CD14-positive monocyte (primary cell): ENCODE data around the gene HYPK. TPM values are rescaled to one million over a fixed set of nuclear protein-coding genes. Genes with fewer than 3 reads are reported as not detected.

Experiments
- DNase-seq, 3 donors: peaks; one replicate each; pipeline ENCODE4 v3.0.0-alpha.2; 2011 to 2022
- H2AFZ ChIP-seq: 2 replicates; pipeline ENCODE4 v1.6.0; 2012; ENCODE audit warnings: mild to moderate bottlenecking, low read depth, low read length, inconsistent platforms; ENCODE audit not compliant: insufficient read depth, poor library complexity, severe bottlenecking
- H3K27ac ChIP-seq, 2 donors: 1 replicate in 1 of 2; 2 replicates in 1 of 2; pipeline ENCODE4 v1.5.1; 2012 to 2013; ENCODE audit warnings: low read length in 2 of 2, control low read depth in 1 of 2, inconsistent platforms in 1 of 2, low read depth in 1 of 2, mild to moderate bottlenecking in 1 of 2
- H3K27me3 ChIP-seq, 2 donors: one replicate each; pipeline versions ENCODE4 v1.6.0 to v1.6.1; 2011 to 2013; ENCODE audit warnings: low read length in 2 of 2; ENCODE audit not compliant: control insufficient read depth in 2 of 2, insufficient read depth in 2 of 2
- H3K36me3 ChIP-seq, 2 donors: replicated peaks in 1 of 2; 1 replicate in 1 of 2; 2 replicates in 1 of 2; pipeline versions ENCODE4 v1.5.1 to v1.6.1; 2012 to 2013; ENCODE audit warnings: low read length in 2 of 2, control low read depth in 1 of 2, inconsistent platforms in 1 of 2, mild to moderate bottlenecking in 1 of 2; ENCODE audit not compliant: insufficient read depth in 2 of 2, control insufficient read depth in 1 of 2
- H3K4me1 ChIP-seq, 2 donors: 1 replicate in 1 of 2; 2 replicates in 1 of 2; pipeline versions ENCODE4 v1.5.1 to v1.6.1; 2012 to 2013; ENCODE audit warnings: low read length in 2 of 2, control low read depth in 1 of 2, inconsistent platforms in 1 of 2, mild to moderate bottlenecking in 1 of 2, moderate library complexity in 1 of 2; ENCODE audit not compliant: insufficient read depth in 2 of 2, control insufficient read depth in 1 of 2
- H3K4me2 ChIP-seq: replicated peaks from 2 replicates; pipeline ENCODE3; 2012; ENCODE audit warnings: low read length, moderate library complexity, mild to moderate bottlenecking; ENCODE audit not compliant: poor library complexity, severe bottlenecking; ENCODE audit errors: extremely low read depth
- H3K4me3 ChIP-seq, 3 experiments: fragments of 200-600 bp in 1 of 3; sonication (generic) in 1 of 3; replicated peaks in 1 of 3; 1 replicate in 2 of 3; 2 replicates in 1 of 3; pipeline ENCODE4 v1.5.1; 2011 to 2013; ENCODE audit warnings: low read length in 3 of 3, mild to moderate bottlenecking in 3 of 3, control low read depth in 2 of 3, low read depth in 2 of 3, inconsistent platforms in 1 of 3, moderate library complexity in 1 of 3
- H3K79me2 ChIP-seq: 2 replicates; pipeline ENCODE4 v1.6.0; 2012; ENCODE audit warnings: mild to moderate bottlenecking, control low read depth, inconsistent platforms, low read length, moderate library complexity; ENCODE audit not compliant: insufficient read depth
- H3K9ac ChIP-seq: 2 replicates; pipeline ENCODE4 v1.6.0; 2017; ENCODE audit warnings: low read length, mild to moderate bottlenecking; ENCODE audit not compliant: insufficient read depth, poor library complexity, severe bottlenecking
- H3K9me3 ChIP-seq, 2 donors: replicated peaks in 1 of 2; 1 replicate in 1 of 2; 2 replicates in 1 of 2; pipeline versions ENCODE4 v1.5.1 to v1.6.1; 2012 to 2013; ENCODE audit warnings: low read length in 2 of 2, control low read depth in 1 of 2; ENCODE audit not compliant: control insufficient read depth in 1 of 2, insufficient read depth in 1 of 2
- H4K20me1 ChIP-seq: 2 replicates; pipeline ENCODE4 v1.6.0; 2012; ENCODE audit warnings: mild to moderate bottlenecking, low read length, control low read depth, moderate library complexity; ENCODE audit not compliant: insufficient read depth
- H3K27ac Mint-ChIP-seq, 7 donors: one replicate each; pipeline ENCODE4 v1.8.0; 2020; ENCODE audit warnings: mild to moderate bottlenecking in 7 of 7, mixed read lengths in 7 of 7, moderate library complexity in 6 of 7, inconsistent platforms in 2 of 7
- H3K27me3 Mint-ChIP-seq, 3 donors: one replicate each; pipeline ENCODE4 v1.8.0; 2021 to 2022; ENCODE audit warnings: low read depth in 3 of 3, mild to moderate bottlenecking in 3 of 3, mixed read lengths in 3 of 3, moderate library complexity in 3 of 3, inconsistent platforms in 1 of 3
- H3K36me3 Mint-ChIP-seq, 2 donors: one replicate each; pipeline ENCODE4 v1.8.0; 2020; ENCODE audit warnings: mixed read lengths in 2 of 2, inconsistent platforms in 1 of 2, mild to moderate bottlenecking in 1 of 2
- H3K4me1 Mint-ChIP-seq: one replicate; pipeline ENCODE4 v1.8.0; 2020; ENCODE audit warnings: mild to moderate bottlenecking, mixed read lengths
- H3K4me3 Mint-ChIP-seq, 2 donors: one replicate each; pipeline ENCODE4 v1.8.0; 2020; ENCODE audit warnings: mild to moderate bottlenecking in 2 of 2, mixed read lengths in 2 of 2, moderate library complexity in 1 of 2
- H3K9me3 Mint-ChIP-seq, 7 donors: one replicate each; pipeline ENCODE4 v1.8.0; 2020 to 2022; ENCODE audit warnings: mixed read lengths in 7 of 7, mild to moderate bottlenecking in 6 of 7, moderate library complexity in 6 of 7, inconsistent platforms in 2 of 7
- WGBS: methylation state at CpG from one replicate; pipeline ENCODE4 v1.1.5; 2013; ENCODE audit warnings: missing lambda C conversion rate; ENCODE audit not compliant: insufficient coverage; 5-methylcytosine and 5-hydroxymethylcytosine counted together
- intact Hi-C, 2 donors: fragments of 100-400 bp; cut with micrococcal nuclease; formaldehyde crosslinking; loops; one replicate each; pipeline versions ENCODE4 v1.15.0 to v1.15.1; 2023
- polyA minus RNA-seq: library from RNA; depleted of rRNA, polyadenylated mRNA; stranded (reverse); fragments of >200 nt; gene quantifications from 2 replicates; pipeline ENCODE4 v1.2.3, GENCODE V29; 2012
- polyA plus RNA-seq, 3 donors: library from polyadenylated mRNA; depleted of rRNA in 1 of 3; unstranded in 2 of 3; stranded (reverse) in 1 of 3; fragments of 300-500 nt in 2 of 3; fragments of >200 nt in 1 of 3; fragmentation: Illumina TruSeq in 2 of 3; gene quantifications; 1 replicate in 2 of 3; 2 replicates in 1 of 3; pipeline ENCODE4 v1.2.3, GENCODE V29; 2012 to 2021
- total RNA-seq, 12 experiments: library from RNA in 1 of 12; stranded (reverse) in 1 of 12; fragments of 120-200 nt in 1 of 12; gene quantifications; one replicate each; pipeline ENCODE4 v1.2.4 and lab custom pipeline; 2013 to 2026; ENCODE audit warnings: mixed read lengths in 6 of 12, inconsistent platforms in 1 of 12
- TF ChIP-seq, protein P1 (sequence below): fragments of 200-600 bp; IDR thresholded peaks from one replicate; pipeline ENCODE4 v1.8.0; 2022; ENCODE audit warnings: antibody characterized with exemption, mild to moderate bottlenecking

The HYPK gene, protein sequence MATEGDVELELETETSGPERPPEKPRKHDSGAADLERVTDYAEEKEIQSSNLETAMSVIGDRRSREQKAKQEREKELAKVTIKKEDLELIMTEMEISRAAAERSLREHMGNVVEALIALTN
- 13.3 TPM for total RNA-seq (2013)
- polyA plus RNA-seq (10 to 100 TPM in 1 of 3 donors, 1 to 10 TPM in 2; 4.4 to 23.1 (median 5.3) TPM), polyA minus RNA-seq (11.6 and 14.4 TPM in 2 replicates), total RNA-seq (lab: John Stamatoyannopoulos, UW) (2.3 to 17.0 (median 9.2) reads per million in 11 experiments)

GRCh38 chr15:43800286-43801141 is at the start of gene HYPK:
TSS of gene HYPK (plus strand) at chr15:43800599. CDS start at chr15:43800623, 24 bp downstream.
- intact Hi-C loops = no loop called here
- Histone ChIP-seq H4K20me1 (peaks cover 12% of the 10 kb centered on the region), H3K4me1 (peaks cover 16 to 33% of the 10 kb centered on the region in 2 donors), H3K27me3 (no peaks in the 10 kb centered on the region), H2AFZ (peak within 1 kb of the TSS; percentile 78), H3K36me3 (peaks cover 38 to 74% of the 10 kb centered on the region in 2 donors), H3K9ac (peak within 1 kb of the TSS; percentile 75), H3K4me2 (peak within 1 kb of the TSS; percentile 90), H3K9me3 (no peaks in the 10 kb centered on the region), H3K4me3 (peak within 1 kb of the TSS; percentile 86 to 97 (median 94)), H3K79me2 (peaks cover 24% of the 10 kb centered on the region), H3K27ac (peak within 1 kb of the TSS; percentile 82 to 90)
- DNase-seq = peak; percentile 88 to 89 (median 88)
- 6% methylated on average over 35 of the region's 44 CpGs for WGBS
- Mint-ChIP-seq H3K27ac (peak within 1 kb of the TSS; percentile 97 to 100 (median 99)), H3K4me1 (peaks cover 38% of the 10 kb centered on the region), H3K27me3 (peaks cover 0 to 2% (median 0%) of the 10 kb centered on the region in 3 donors), H3K36me3 (peaks cover 49 to 64% of the 10 kb centered on the region in 2 donors), H3K9me3 (peaks cover 0 to 1% (median 0%) of the 10 kb centered on the region in 7 donors), H3K4me3 (peak within 1 kb of the TSS; percentile 100)
- TF ChIP-seq, protein P1, sequence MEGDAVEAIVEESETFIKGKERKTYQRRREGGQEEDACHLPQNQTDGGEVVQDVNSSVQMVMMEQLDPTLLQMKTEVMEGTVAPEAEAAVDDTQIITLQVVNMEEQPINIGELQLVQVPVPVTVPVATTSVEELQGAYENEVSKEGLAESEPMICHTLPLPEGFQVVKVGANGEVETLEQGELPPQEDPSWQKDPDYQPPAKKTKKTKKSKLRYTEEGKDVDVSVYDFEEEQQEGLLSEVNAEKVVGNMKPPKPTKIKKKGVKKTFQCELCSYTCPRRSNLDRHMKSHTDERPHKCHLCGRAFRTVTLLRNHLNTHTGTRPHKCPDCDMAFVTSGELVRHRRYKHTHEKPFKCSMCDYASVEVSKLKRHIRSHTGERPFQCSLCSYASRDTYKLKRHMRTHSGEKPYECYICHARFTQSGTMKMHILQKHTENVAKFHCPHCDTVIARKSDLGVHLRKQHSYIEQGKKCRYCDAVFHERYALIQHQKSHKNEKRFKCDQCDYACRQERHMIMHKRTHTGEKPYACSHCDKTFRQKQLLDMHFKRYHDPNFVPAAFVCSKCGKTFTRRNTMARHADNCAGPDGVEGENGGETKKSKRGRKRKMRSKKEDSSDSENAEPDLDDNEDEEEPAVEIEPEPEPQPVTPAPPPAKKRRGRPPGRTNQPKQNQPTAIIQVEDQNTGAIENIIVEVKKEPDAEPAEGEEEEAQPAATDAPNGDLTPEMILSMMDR = no peak

- no peak overlapping the region for H3K4me3 ChIP-seq
- peaks cover 98% of the 10 kb centered on the region for H4K20me1 ChIP-seq
- Mint-ChIP-seq H3K27me3 (no peaks in the 10 kb centered on the region), H3K9me3 (no peaks in the 10 kb centered on the region), H3K27ac (peak overlapping the region in 1 of 7 donors; percentile 18), H3K4me1 (peaks cover 32% of the 10 kb centered on the region), H3K36me3 (peaks cover 40 to 45% of the 10 kb centered on the region in 2 donors), H3K4me3 (no peak overlapping the region)
- WGBS = 96% methylated on average over 3 of the region's 6 CpGs
- TF ChIP-seq, protein P1 = no peak
- H3K4me2 ChIP-seq = no peak overlapping the region
- H3K27me3 ChIP-seq = no peaks in the 10 kb centered on the region
- no peak overlapping the region for H3K9ac ChIP-seq
- DNase-seq = no peak
- peaks cover 28 to 36% of the 10 kb centered on the region in 2 donors for H3K4me1 ChIP-seq
- H2AFZ ChIP-seq = no peak overlapping the region
- H3K27ac ChIP-seq = no peak overlapping the region
- peaks cover 29 to 59% of the 10 kb centered on the region in 2 donors for H3K36me3 ChIP-seq
- H3K9me3 ChIP-seq = no peaks in the 10 kb centered on the region
- peaks cover 99% of the 10 kb centered on the region for H3K79me2 ChIP-seq
- intact Hi-C loops = no loop called here
Observed at GRCh38 chr15:43751885-43752284, 48.5 kb upstream of the HYPK start.
